Fibroblast of mammary gland (primary cell): ENCODE data around the gene HORMAD2.
A peak's percentile ranks its signal among the peaks of the same experiment; 100 is the strongest.

Source experiments
- DNase-seq: peaks from one replicate; pipeline ENCODE4 v3.0.0-alpha.2; 2010; ENCODE audit warnings: low read depth
- H3K4me3 ChIP-seq: 2 replicates; pipeline ENCODE4 v1.5.1; 2011; ENCODE audit warnings: low read depth, mild to moderate bottlenecking, low read length, moderate library complexity; ENCODE audit not compliant: control insufficient read depth
- TF ChIP-seq, protein P1 (sequence below): conservative IDR thresholded peaks from 2 replicates; pipeline ENCODE4 v1.5.1; 2011; ENCODE audit warnings: low read depth, low read length, inconsistent platforms; ENCODE audit not compliant: control insufficient read depth, insufficient read depth

Gene HORMAD2

GRCh38 chr22:30204742-30205111 lies 124.5 kb downstream of the HORMAD2 start:
- DNase-seq = peak; percentile 88
- no peak overlapping the region for H3K4me3 ChIP-seq
- TF ChIP-seq, protein P1, sequence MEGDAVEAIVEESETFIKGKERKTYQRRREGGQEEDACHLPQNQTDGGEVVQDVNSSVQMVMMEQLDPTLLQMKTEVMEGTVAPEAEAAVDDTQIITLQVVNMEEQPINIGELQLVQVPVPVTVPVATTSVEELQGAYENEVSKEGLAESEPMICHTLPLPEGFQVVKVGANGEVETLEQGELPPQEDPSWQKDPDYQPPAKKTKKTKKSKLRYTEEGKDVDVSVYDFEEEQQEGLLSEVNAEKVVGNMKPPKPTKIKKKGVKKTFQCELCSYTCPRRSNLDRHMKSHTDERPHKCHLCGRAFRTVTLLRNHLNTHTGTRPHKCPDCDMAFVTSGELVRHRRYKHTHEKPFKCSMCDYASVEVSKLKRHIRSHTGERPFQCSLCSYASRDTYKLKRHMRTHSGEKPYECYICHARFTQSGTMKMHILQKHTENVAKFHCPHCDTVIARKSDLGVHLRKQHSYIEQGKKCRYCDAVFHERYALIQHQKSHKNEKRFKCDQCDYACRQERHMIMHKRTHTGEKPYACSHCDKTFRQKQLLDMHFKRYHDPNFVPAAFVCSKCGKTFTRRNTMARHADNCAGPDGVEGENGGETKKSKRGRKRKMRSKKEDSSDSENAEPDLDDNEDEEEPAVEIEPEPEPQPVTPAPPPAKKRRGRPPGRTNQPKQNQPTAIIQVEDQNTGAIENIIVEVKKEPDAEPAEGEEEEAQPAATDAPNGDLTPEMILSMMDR = no peak

DNA sequence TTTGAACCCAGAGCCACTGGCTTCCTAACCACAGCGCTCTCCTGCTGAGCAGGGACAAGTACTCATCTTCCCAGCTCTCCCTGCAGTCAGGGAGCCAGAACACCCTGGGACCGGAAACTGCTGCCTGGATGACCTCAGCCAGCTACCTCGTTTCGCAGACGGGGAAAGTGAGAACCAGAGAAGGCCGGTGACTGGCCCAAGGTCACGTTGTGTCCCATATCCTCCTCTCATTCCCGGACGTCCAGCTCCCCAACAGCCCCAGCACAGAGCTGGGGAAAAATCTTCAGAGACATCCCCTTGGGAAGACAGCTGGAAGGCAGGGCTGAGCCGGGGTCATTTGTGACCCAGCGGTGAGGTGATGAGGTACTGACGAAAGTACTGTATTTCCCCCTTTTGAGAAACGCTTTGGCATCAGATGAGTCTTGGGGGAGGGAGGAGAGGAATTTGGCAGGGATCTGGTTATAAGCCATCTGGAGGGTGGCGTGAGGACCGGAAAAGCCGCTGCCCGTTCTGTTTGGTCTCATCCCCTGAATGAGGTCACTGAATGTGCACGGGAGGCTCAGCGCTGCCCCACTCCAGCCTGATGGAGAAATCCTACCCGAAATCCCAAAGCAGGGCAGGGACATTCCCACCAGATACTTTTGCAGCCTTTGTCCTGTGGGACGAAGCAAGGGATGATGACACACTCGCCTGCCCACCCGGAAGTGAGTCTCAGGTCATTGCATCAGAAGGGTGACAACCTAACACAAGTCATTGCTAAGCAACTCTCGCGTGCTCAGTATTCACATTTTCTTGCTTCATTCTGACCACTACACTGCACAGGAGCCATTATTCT lies 125.2 kb downstream of the HORMAD2 start:
- H3K4me3 ChIP-seq = peak overlapping the region; percentile 4
- DNase-seq = peak; percentile 98

GRCh38 chr22:30206944-30207343 lies 126.7 kb downstream of the HORMAD2 start:
- peak; percentile 96 for DNase-seq
- TF ChIP-seq, protein P1 = no peak
- H3K4me3 ChIP-seq = no peak overlapping the region

More for the DNA sequence above, 125.2 kb downstream of the HORMAD2 start:
- TF ChIP-seq, protein P1 = no peak

GRCh38 chr22:30208631-30209603 lies 128.7 kb downstream of the HORMAD2 start:
- TF ChIP-seq, protein P1 = no peak
- H3K4me3 ChIP-seq = no peak overlapping the region
- DNase-seq = peak; percentile 92

GRCh38 chr22:30209642-30210041 lies 129.4 kb downstream of the HORMAD2 start:
- no peak for DNase-seq
- H3K4me3 ChIP-seq = no peak overlapping the region

More at GRCh38 chr22:30209642-30210041, 129.4 kb downstream of the HORMAD2 start:
- TF ChIP-seq, protein P1 = no peak
